ENCODE data around the gene TICRR.

TICRR gene

GRCh38 chr15:89649013-89649625 is 73.8 kb downstream of the TICRR start:
- ChIA-PET CTCF (no interaction called here), POLR2A (ENCODE audit: low non-redundant PET) (no interaction called here)
- no peak for DNase-seq (ENCODE audit: low spot score)
- TF ChIP-seq CTCF (conservative IDR thresholded peaks at IDR 0.05; ENCODE audit: low read depth): no peak
- H3K27ac ChIP-seq: no peak overlapping the region

GRCh38 chr15:89649716-89650115 is 74.4 kb downstream of the TICRR start:
- no peak for TF ChIP-seq CTCF (conservative IDR thresholded peaks at IDR 0.05; ENCODE audit: low read depth)
- CTCF ChIA-PET: no interaction called here
- DNase-seq (ENCODE audit: low spot score): no peak
- POLR2A ChIA-PET (ENCODE audit: low non-redundant PET): no interaction called here
- no peak overlapping the region for H3K27ac ChIP-seq

GRCh38 chr15:89652131-89652530 is 76.9 kb downstream of the TICRR start:
- no peak for DNase-seq (ENCODE audit: low spot score)
- ChIA-PET POLR2A (ENCODE audit: low non-redundant PET) (no interaction called here), CTCF (no interaction called here)
- no peak for TF ChIP-seq CTCF (conservative IDR thresholded peaks at IDR 0.05; ENCODE audit: low read depth)
- peak overlapping the region; percentile 13; the same call in 1 of the 2 replicates for H3K27ac ChIP-seq

GRCh38 chr15:89652666-89653065 is 77.4 kb downstream of the TICRR start:
- TF ChIP-seq CTCF (conservative IDR thresholded peaks at IDR 0.05; ENCODE audit: low read depth): no peak
- ChIA-PET CTCF (no interaction called here), POLR2A (ENCODE audit: low non-redundant PET) (no interaction called here)
- no peak overlapping the region; the same call in 1 of the 2 replicates for H3K27ac ChIP-seq
- no peak for DNase-seq (ENCODE audit: low spot score)

- POLR2A ChIA-PET (ENCODE audit: low non-redundant PET): no interaction called here
- DNase-seq (ENCODE audit: low spot score): no peak
- no peak for TF ChIP-seq CTCF (conservative IDR thresholded peaks at IDR 0.05; ENCODE audit: low read depth)
- H3K27ac ChIP-seq: no peak overlapping the region
- CTCF ChIA-PET: no interaction called here
These were observed 78.3 kb downstream of the TICRR start for GRCh38 chr15:89653578-89653977.

GRCh38 chr15:89654301-89654761 is 79.1 kb downstream of the TICRR start:
- CTCF ChIA-PET: interaction anchor here (0.6 kb wide), 2 partner anchors 11 to 95 kb away, joined by 3 read pairs; no protein-coding TSS in a partner anchor
- H3K27ac ChIP-seq: peak overlapping the region; percentile 37
- DNase-seq (ENCODE audit: low spot score): peak; percentile 59
- TF ChIP-seq CTCF (conservative IDR thresholded peaks at IDR 0.05; ENCODE audit: low read depth): no peak
- POLR2A ChIA-PET (ENCODE audit: low non-redundant PET): no interaction called here

Data from RWPE1 (cell line).